Measurements from ENCODE around the gene HMX1. TPM values are rescaled to one million over a fixed set of nuclear protein-coding genes. Genes with fewer than 3 reads are reported as not detected.

The HMX1 gene
- total and polyA plus RNA-seq, 10 of the 15 experiments (the other 5 are each of a cell fraction or from before 2014, with no cell fraction given) = not detected

DNA sequence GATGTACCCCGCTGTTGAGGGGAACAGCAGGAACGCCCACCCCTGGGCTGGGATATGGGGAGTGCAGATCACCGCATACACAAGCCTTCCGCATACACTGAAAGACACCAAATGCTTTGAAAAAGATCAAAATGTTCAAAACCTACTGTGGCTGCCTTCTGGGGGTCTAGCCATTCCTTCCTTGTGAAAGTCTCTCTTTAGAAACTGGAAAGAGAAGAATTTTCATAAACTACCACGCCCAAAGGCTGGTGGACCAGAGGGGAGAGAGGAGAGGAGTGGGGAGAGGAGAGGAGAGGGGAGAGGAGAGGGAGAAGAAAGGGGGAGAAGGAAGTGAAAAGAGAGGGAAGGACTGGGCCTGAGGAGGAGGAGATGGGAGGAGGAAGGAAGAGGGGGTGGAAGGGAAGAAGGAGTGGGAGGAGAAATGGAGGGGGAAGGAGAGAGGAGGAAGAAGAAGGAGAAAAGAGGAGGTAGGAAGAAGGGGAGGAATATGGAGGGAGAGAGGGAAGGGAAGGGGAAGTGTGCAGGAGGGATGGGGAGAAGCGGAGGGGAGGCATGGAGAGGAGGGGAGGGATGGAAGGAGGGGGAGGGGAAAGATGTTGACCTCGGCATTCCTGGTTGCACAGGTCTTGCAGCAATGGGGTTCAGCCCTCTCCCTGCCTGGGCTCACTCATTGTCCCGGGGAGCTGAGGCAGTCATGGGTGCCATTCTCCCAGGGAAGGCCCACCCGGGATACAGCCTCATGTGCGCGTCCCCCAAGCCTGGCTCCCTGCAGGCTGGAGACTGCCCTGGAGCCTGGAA lies 5.5 kb upstream of the HMX1 start (continued):
- TF ChIP-seq, protein P1, sequence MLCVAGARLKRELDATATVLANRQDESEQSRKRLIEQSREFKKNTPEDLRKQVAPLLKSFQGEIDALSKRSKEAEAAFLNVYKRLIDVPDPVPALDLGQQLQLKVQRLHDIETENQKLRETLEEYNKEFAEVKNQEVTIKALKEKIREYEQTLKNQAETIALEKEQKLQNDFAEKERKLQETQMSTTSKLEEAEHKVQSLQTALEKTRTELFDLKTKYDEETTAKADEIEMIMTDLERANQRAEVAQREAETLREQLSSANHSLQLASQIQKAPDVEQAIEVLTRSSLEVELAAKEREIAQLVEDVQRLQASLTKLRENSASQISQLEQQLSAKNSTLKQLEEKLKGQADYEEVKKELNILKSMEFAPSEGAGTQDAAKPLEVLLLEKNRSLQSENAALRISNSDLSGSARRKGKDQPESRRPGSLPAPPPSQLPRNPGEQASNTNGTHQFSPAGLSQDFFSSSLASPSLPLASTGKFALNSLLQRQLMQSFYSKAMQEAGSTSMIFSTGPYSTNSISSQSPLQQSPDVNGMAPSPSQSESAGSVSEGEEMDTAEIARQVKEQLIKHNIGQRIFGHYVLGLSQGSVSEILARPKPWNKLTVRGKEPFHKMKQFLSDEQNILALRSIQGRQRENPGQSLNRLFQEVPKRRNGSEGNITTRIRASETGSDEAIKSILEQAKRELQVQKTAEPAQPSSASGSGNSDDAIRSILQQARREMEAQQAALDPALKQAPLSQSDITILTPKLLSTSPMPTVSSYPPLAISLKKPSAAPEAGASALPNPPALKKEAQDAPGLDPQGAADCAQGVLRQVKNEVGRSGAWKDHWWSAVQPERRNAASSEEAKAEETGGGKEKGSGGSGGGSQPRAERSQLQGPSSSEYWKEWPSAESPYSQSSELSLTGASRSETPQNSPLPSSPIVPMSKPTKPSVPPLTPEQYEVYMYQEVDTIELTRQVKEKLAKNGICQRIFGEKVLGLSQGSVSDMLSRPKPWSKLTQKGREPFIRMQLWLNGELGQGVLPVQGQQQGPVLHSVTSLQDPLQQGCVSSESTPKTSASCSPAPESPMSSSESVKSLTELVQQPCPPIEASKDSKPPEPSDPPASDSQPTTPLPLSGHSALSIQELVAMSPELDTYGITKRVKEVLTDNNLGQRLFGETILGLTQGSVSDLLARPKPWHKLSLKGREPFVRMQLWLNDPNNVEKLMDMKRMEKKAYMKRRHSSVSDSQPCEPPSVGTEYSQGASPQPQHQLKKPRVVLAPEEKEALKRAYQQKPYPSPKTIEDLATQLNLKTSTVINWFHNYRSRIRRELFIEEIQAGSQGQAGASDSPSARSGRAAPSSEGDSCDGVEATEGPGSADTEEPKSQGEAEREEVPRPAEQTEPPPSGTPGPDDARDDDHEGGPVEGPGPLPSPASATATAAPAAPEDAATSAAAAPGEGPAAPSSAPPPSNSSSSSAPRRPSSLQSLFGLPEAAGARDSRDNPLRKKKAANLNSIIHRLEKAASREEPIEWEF (IDR thresholded peaks at IDR 0.05; ENCODE audit: insufficient replicate concordance, low read depth, low read length) = no peak
- TF ChIP-seq SMAD1 (IDR thresholded peaks at IDR 0.05; ENCODE audit: low read depth, partially characterized antibody) (no peak), ZNF217 (IDR thresholded peaks at IDR 0.05) (no peak), MEF2B (IDR thresholded peaks at IDR 0.05; ENCODE audit: partially characterized antibody, poor library complexity, severe bottlenecking) (no peak)
- TF ChIP-seq, protein P2, sequence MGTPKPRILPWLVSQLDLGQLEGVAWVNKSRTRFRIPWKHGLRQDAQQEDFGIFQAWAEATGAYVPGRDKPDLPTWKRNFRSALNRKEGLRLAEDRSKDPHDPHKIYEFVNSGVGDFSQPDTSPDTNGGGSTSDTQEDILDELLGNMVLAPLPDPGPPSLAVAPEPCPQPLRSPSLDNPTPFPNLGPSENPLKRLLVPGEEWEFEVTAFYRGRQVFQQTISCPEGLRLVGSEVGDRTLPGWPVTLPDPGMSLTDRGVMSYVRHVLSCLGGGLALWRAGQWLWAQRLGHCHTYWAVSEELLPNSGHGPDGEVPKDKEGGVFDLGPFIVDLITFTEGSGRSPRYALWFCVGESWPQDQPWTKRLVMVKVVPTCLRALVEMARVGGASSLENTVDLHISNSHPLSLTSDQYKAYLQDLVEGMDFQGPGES (IDR thresholded peaks at IDR 0.05) = no peak
